GM21786 (cell line): Measurements from ENCODE around the gene PLPP1.

Experiments
- ATAC-seq: cut with Tn5 transposase; IDR thresholded peaks from one replicate; pipeline ENCODE4 v1.9.1; 2021; ENCODE audit not compliant: unreplicated experiment

The PLPP1 gene

DNA sequence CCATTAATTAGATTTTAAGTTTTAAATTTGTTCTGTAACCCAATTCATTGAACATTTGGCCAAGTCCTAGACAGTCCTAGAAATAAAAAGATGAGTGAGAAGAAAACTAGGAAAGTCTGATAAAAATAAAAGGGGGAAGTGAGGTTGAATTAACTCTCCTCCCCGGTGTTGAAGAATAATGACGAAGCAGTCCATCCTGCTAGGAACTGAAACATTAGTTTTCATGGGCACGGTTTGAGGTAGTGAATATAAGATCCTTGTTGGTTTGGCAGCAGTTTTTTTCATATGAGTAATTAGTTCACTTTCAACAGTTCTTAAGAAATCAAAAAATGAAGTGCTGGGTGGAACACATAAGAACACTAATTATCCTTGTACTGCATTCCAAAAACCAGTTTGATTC lies 123.9 kb downstream of the PLPP1 start:
- ATAC-seq, result no peak

DNA sequence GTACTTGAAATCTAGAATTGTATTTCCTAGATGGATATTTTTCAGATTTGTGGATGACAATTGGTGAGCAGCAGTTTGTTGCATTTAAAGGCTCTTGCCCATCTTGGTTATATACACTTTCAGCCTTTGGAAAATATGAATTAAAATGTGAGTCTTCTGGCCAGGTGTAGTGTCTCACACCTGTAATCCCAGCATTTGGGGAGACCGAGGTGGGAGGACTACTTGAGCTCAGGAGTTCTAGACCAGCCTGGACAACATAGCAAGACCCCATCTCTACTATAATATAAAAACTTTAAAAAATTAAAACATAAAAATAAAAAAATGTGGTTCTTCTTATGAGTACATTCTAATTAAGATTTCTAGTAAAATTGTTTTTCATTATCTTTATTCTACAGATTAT lies 125.0 kb downstream of the PLPP1 start:
- ATAC-seq, result no peak

DNA sequence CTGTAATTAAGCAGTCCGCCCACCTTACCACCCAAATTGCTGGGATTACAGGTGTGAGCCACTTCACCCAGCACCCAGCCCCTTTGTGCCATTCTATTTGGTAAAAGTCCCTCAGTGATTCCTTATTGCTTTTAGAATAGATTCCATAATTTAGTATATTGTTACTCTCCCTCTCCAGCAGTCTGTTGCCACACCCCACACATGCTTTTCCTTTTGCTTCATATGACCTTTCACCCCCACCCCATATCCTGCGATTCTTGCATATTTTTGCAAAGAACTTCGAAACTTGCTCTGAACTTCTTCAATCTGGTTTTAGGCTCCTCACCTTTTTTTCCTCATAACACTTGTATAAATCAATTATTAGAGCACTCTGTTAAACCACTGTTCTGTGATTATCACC lies 126.8 kb downstream of the PLPP1 start:
- ATAC-seq, result no peak

DNA sequence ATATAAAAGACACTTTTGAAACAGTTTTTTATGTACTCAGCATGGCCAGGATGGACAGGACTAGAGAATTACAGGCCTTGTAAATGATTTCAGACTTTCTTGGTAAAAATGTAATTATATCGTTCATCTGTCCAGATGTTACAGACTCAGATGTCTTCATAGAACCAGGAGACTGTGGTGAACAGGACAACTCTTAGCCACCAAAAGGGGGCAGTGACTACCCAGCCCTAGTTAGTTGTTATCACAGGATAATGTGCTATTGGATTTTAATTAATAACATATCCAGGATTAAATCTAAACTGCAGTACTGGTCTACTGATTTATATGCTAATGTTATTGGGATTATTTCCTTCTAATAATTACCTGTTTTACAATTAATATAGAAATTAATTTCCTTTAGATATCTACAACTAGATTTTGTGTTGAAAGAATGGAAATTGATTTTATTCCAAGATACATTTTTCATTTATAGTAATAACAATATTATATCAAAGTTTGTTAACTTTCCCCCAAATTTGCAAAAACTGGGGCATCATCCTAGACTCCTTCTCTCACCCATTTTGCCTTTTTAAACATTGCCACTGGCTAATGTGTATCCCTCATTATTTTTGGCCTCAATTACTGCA lies 127.6 kb downstream of the PLPP1 start:
- no peak for ATAC-seq

DNA sequence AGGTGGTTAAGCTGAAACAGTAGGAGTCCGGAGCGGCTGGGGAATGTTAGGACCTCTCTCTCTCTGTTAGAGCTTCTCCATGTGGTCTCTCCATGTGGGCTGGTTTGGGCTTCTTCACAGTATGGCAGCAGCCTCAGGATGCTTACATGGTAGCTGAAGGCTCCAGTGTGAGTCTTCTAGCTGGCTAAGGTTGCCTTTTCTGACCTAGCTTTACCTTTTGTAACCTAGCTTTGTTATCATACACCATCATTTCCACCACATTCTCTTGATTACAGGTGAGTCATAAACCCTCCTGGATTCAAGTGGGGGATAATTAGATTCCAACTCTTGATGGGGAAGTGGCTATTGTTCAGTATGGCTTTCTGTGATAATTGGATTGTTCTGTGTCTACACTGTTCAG lies 128.5 kb downstream of the PLPP1 start:
- ATAC-seq, result no peak

DNA sequence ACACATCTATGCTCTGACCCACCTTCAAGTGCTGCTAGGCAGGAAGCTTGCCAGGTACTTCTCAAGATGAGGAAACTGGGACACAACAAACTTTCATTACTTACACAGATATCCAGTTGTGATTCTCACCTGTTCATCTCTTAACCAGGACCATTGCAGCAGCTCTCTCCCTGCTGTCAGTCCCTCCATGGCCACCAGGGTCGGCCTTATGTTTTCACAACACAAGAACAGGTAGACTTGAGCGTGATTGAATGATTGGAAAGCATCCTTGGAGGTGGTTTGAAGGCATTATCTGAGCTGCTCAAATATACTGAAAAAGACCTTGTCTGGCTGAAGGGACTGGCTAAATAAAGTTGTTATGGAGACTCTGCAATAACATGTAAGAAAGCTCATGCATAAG lies 132.6 kb downstream of the PLPP1 start:
- no peak for ATAC-seq

DNA sequence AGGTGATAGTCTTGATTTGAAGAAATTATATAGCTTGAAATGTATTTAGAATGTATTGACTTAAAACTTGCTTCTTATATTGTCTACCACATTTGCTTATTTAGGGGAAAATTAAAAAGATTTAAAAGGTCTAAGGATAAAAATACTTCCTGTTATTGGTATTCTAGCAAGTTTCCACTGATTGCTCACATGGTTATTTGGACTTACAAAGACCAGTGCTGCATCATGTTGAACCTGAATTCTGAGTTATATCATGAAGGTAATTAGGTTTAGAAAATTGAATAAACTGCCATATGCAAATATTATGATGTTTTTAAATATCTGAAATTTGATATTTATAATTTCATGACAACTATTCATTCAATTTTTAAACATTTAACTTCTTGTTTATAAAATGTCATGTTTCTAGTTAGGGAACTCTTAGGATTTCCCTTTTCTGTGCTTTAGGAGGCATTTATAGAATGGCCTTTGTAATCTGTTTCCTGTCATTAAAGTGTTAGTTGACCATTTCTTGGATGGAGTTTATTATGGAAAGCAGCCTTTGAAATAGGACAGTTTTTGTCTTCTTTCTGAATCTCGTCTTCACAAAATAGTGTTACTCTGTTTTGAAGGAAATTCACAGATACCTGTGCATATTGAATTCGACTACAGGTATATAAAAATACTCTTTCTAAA lies 141.1 kb downstream of the PLPP1 start:
- ATAC-seq, result no peak

DNA sequence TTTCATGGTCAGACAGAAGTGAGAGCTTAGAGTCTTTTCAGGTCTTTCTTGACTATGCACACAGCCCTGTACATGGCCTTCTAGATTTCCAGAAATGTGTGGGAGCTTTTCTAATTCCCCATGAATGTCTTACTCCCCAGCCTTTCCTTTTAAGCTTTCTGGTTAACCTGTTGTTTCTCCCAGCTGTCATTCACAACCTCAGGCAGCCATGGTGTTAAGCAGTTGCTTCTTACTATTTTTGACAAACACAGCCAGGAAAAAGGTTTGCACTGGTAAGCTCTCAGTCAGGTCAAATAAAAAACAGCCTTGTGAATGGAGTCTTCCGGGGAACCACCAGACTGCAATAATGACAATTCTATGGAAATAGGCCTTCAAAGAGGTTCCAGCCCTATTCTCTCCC lies 142.1 kb downstream of the PLPP1 start:
- no peak for ATAC-seq

DNA sequence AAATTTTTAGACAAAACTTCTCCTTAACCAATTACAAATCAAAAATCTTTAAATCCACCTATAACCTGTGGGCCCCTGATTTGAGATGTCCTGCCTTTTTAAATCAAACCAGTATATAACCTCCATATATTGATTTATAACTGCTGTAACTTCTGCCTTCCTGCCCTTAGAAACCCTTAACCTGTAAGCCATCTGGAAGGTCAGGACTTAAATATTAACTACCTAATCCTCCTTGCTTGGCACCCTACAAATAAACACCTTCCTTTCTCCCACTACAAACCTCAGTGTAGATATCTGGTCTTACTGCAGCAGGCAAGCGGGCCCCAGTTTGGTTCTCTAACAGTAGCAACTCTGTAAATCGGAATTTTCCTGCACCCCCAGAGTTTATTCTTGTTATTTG lies 143.1 kb downstream of the PLPP1 start:
- no peak for ATAC-seq

DNA sequence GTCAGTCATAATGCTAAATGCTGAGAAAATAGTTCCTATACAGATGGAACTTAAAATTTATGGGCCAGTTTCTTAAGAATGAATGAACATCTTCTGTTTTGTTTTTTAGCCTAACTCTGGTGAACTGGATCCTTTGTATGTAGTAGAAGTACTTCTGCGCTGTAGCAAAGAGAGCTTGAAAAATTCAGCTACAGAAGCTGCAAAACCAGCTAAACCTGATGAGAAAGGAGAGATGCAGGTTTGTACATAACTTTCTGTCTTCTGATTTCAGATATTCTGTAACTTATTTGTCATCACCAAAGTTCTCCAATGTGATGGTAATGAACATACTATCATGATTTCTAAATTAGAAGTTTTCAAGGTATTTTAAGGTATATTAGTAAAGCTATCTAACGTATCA lies 146.9 kb downstream of the PLPP1 start:
- ATAC-seq, result no peak

DNA sequence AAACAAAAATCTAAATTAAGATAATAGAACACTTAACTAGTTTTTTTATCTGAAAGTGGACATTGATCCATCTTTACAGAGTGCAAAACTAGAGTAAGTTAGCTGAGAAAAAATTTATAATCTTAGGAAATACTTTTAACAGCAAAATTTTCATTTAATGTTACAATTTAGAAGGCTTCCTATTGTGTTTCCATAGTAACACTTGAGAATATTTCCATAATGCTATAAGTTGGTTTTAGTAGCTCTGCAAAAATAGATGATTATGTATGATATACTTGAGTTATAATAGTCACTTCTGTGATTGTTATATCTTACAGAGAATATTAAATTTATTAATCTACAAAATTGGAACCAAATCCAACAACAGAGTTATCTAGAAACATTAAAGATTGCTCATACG lies 148.4 kb downstream of the PLPP1 start:
- ATAC-seq, result no peak

DNA sequence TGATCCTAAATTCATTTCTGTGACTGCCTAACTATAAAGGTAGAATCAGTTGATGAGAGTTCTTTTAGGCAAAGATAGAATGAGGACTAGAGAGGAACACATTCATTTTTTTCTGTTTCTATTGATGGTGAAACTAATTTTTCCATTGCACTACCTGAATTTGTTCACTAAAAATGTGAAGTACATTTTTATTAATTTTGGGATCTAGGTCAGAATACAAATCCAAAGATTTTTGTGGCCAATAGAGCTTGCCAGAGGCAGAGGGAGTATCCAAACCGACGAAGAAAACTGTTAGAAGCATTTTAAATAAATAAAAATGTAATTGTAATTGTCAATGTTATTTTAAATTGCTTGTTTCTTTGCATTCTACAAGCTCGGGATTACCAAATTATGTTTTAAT lies 148.9 kb downstream of the PLPP1 start:
- ATAC-seq, result no peak

DNA sequence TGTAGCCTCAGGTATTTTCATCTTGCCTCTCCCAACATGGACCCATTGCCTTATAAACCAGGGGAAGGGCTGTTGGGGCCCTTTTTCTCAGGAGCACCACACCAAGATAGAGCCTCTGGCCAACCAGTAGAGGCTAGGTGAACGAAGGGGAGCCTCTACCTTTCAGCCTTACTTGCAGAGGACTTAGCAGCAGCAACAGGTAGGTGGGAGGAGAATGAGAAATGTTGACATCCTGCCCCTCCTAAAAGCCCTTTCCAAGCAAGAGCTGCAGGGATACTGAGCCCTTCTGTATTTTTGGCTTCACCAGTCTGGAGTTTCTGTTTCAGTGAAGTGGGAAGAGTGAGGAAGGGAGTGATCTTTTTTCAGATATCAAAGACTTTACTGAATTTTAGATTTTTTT lies 149.5 kb downstream of the PLPP1 start:
- ATAC-seq, result no peak

DNA sequence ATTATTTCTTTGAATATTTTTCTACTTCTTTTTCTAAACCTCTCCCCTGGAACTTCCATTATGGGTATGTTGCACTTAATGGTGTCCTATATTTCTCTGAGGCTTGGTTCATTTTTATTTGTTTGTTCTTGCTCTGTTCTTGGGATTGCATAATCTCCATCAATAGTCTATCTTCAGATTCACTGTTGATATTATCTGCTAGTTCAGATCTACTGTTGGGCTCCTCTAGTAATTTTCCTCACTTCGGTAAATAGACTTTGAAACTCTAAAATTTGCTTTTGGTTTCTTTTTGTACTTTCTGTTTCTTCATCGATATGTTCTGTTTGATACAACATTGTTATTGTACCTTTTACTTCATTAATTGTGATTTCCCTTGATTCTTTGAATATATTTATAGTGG lies 150.7 kb downstream of the PLPP1 start:
- ATAC-seq, result no peak

DNA sequence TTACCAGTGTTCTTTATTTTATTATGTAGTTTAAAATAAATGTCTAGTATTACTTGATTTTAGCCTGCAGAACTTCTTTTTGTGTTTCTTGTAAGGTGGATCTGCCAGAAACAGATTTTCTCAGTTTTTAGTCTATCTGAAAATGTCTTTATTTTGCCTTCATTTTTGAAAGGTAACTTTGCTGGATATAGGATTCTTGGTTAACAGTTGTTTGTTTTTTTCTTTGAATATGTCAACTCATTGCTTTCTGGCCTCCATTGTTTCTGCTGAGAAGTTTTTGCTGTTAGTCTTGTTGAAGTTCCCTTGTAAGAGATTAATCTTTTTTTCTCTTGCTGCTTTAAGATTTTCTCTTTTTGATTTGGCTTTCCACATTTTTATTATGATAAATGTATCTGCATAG lies 151.5 kb downstream of the PLPP1 start:
- no peak for ATAC-seq

DNA sequence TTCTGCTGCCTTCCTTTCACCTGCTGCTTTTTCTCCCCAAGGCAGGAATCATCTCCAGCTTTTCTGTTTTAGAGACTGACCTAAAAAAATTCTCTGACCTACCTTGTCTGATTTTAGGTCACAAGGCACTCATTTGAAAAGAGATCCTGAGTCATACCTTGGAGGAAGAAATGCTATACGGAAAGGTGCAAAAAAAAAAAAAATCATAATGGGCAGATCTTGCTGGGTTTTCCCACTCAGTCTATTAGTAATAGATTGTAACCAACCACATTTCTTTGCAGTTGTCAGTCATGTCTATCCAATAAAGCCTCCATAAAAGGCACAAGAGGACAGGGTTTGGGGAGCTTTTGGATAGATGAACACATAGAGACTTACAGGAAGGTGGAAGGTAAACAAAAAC lies 157.0 kb downstream of the PLPP1 start:
- no peak for ATAC-seq
